Heart right ventricle (tissue), 16 donors: Measurements from ENCODE around the gene MICAL3. TPM values are rescaled to one million over a fixed set of nuclear protein-coding genes. Genes with fewer than 3 reads are reported as not detected.
"Not testable (repeated sequence)": the region's sequence is repeated elsewhere in the genome, so short reads cannot be mapped to it uniquely, and the experiment has no call there.

Experiments
- ATAC-seq, 8 donors: fragments of 200-7000 bp; cut with Tn5 transposase; one replicate each; pipeline ENCODE4 v1.9.1; 2020; ENCODE audit warnings: mild to moderate bottlenecking in 8 of 8, moderate library complexity in 8 of 8, moderate number of reproducible peaks in 1 of 8
- DNase-seq, 2 donors: peaks; one replicate each; pipeline ENCODE4 v3.0.0-alpha.2; 2020
- H3K27ac ChIP-seq, 10 donors: fragments of 200-600 bp; sonication (generic) in 2 of 10; one replicate each; pipeline versions ENCODE4 v1.5.0 to v1.8.0; 2020 to 2022; ENCODE audit warnings: mild to moderate bottlenecking in 3 of 10
- H3K27me3 ChIP-seq, 7 donors: fragments of 200-600 bp; one replicate each; pipeline ENCODE4 v1.8.0; 2021 to 2022; ENCODE audit warnings: mild to moderate bottlenecking in 2 of 7
- H3K36me3 ChIP-seq, 9 donors: fragments of 200-600 bp; sonication (generic) in 1 of 9; one replicate each; pipeline versions ENCODE4 v1.5.0 to v1.8.0; 2020 to 2022; ENCODE audit warnings: mild to moderate bottlenecking in 2 of 9
- H3K4me1 ChIP-seq, 9 donors: fragments of 200-600 bp; sonication (generic) in 1 of 9; one replicate each; pipeline versions ENCODE4 v1.5.0 to v1.8.0; 2020 to 2022; ENCODE audit warnings: mild to moderate bottlenecking in 4 of 9
- H3K4me3 ChIP-seq, 10 donors: fragments of 200-600 bp; sonication (generic) in 2 of 10; one replicate each; pipeline versions ENCODE4 v1.5.0 to v1.8.0; 2020 to 2022; ENCODE audit warnings: mild to moderate bottlenecking in 7 of 10, moderate library complexity in 2 of 10
- H3K9me3 ChIP-seq, 11 donors: fragments of 200-600 bp in 10 of 11; sonication (generic) in 2 of 11; one replicate each; pipeline versions ENCODE4 v1.5.0 to v1.8.0; 2013 to 2022; ENCODE audit warnings: mild to moderate bottlenecking in 2 of 11, control low read depth in 1 of 11, moderate library complexity in 1 of 11
- WGBS, 2 donors: extraction: QIAGEN DNeasy Blood & Tissue Kit; methylation state at CpG; one replicate each; pipeline ENCODE4 v1.1.7; 2013; ENCODE audit warnings: inconsistent platforms in 1 of 2; 5-methylcytosine and 5-hydroxymethylcytosine counted together
- intact Hi-C, 10 donors: fragments of 100-400 bp; cut with DNase I; formaldehyde crosslinking; loops; one replicate each; pipeline versions ENCODE4 v1.11.1 to v1.14.2; 2022
- polyA plus RNA-seq, 2 donors: library from polyadenylated mRNA; stranded (reverse); fragments of 200-250 nt; gene quantifications; one replicate each; pipeline ENCODE4 v1.2.3, GENCODE V29; 2013
- total RNA-seq, 10 donors: library from RNA; stranded (reverse); fragmentation: NEBNext Ultra II Directional in 3 of 10; extraction: Animal tissue kit (Norgen Biotek cat#: 25700) in 3 of 10; gene quantifications; one replicate each; pipeline versions ENCODE4 v1.2.1 to v1.2.4, GENCODE V29; 2021 to 2023
- TF ChIP-seq, protein P1 (sequence below), 9 donors: fragments of 200-600 bp; sonication (generic) in 2 of 9; IDR thresholded peaks; one replicate each; pipeline versions ENCODE4 v1.5.0 to v1.8.0; 2021 to 2022; ENCODE audit warnings: antibody characterized with exemption in 9 of 9, mild to moderate bottlenecking in 5 of 9, moderate library complexity in 1 of 9
- donor health status: Arrhythmogenic right ventricular cardiomyopathy.
- donor health status: ischemic (EF 13 %, LVEDD 7.1; RV severe dilation, severe dysfunction).
- donor health status: healthy with polysubstance abuse.
- donor health status: DM: no; HTN: yes; CAD: no.
- donor health status: DM: no; HTN: no; CAD: no.
- donor health status: ischemic (EF 25% LVEDD 6.9; RV normal size, moderate dysfunction).
- donor health status: ischemic (EF 25% LVEDD 5.7; RV mildly dilated, moderate dysfunction).
- donor health status: healthy.
- donor health status: DM: yes; HTN: yes; CAD: no.
- donor health status: Ischemic cardiomyopathy.
- donor health status: ischemic (EF 35%, LVEDD 5.7; RV mildly dilated, moderate dysfunction).
- donor health status: nonischemic (EF 11% LVEDD 7.7; RV severe dilation, severe dysfunction).
- donor health status: DM: yes; HTN: yes; CAD: no.
- donor health status: PGD.
- donor health status: ischemic (EF 29% LVEDD 5.4; RV normal size, mild dysfunction).
- donor health status: nonischemic (EF 23%, LVEDD 6.1; RV moderate dilation, normal function).

Gene MICAL3
- total and polyA plus RNA-seq, 12 donors: 13.2 to 137 (median 109) TPM

DNA sequence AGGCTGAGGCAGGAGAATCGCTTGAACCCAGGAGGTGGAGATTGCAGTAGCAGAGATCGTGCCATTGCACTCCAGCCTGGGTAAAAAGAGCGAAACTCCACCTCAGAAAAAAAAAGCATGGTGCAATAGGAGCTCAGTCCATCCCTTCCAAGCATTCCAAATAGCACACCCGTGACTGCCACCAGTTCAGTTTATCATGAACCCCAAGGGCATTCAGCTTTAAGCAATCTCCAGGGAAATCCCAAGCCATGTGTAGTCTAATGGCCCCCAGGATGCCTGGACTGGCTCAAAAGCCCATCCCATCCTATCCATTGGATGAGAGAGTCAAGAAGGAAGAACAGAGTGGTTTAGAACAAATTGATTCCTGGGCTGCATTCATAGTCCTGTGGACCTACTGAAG is 16.2 kb downstream of the MICAL3 start:
- DNase-seq (no peak), ATAC-seq (no peak)
- H3K27me3 ChIP-seq: no peaks in the 10 kb centered on the region
- H3K36me3 ChIP-seq: no peaks in the 10 kb centered on the region
- TF ChIP-seq, protein P1, sequence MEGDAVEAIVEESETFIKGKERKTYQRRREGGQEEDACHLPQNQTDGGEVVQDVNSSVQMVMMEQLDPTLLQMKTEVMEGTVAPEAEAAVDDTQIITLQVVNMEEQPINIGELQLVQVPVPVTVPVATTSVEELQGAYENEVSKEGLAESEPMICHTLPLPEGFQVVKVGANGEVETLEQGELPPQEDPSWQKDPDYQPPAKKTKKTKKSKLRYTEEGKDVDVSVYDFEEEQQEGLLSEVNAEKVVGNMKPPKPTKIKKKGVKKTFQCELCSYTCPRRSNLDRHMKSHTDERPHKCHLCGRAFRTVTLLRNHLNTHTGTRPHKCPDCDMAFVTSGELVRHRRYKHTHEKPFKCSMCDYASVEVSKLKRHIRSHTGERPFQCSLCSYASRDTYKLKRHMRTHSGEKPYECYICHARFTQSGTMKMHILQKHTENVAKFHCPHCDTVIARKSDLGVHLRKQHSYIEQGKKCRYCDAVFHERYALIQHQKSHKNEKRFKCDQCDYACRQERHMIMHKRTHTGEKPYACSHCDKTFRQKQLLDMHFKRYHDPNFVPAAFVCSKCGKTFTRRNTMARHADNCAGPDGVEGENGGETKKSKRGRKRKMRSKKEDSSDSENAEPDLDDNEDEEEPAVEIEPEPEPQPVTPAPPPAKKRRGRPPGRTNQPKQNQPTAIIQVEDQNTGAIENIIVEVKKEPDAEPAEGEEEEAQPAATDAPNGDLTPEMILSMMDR (IDR thresholded peaks at IDR 0.05): no peak
- no peak overlapping the region for H3K4me3 ChIP-seq
- 87 to 88% methylated on average over 4 of the region's 4 CpGs for WGBS, 2 donors
- no peak overlapping the region for H3K27ac ChIP-seq
- H3K4me1 ChIP-seq: peaks cover 0 to 22% (median 4%) of the 10 kb centered on the region in 9 donors
- intact Hi-C loops: loop anchor here in 2 of 10 donors (10.0 kb wide), 2 partner anchors 63 to 67 kb away; partner anchors contain the start of gene PEX26 (in 1 of the 2)
- no peaks in the 10 kb centered on the region for H3K9me3 ChIP-seq

DNA sequence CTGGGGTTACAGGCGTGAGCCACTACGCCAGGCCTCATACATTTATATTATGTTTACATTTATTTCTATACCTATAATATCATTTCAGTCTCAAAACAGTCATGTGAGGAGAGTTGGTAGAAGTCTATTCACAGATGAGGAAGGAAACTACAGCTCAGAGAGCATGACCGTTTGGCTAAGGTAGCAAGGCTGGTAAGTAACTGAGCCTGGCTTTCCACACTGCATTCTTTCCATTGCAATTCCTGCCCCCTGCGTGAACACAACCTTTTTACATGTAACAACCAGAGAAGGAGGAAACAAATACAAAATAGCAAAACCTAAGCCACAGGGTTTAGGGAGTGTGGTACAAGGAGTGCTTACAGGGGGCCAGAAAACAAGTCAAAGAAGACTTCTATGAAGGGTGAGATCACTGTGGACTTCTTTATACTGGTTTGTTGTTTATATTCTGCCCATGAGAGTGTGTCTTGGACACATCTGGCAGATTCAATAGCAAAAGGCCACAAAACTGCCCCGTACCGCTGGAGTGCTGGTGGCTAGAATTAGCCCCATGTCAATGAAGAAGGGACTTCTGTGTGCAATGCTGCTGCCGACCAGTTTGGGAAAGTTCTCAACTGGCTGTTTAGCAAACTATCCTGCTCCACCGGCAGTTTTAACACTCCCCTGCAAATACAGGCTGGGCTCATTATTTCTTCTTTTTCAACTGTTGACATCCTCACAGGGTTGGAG is 19.0 kb downstream of the MICAL3 start:
- peaks cover 0 to 24% (median 7%) of the 10 kb centered on the region in 9 donors for H3K4me1 ChIP-seq
- intact Hi-C loops: loop anchor here in 2 of 10 donors (10.0 kb wide), 2 partner anchors 61 to 69 kb away; partner anchors contain the start of gene PEX26 (in 1 of the 2)
- TF ChIP-seq, protein P1 (IDR thresholded peaks at IDR 0.05): no peak
- WGBS, 2 donors: 57 to 62% methylated on average over 8 of the region's 8 CpGs
- no peak for ATAC-seq
- H3K27me3 ChIP-seq: peaks cover 0 to 8% (median 0%) of the 10 kb centered on the region in 7 donors
- H3K9me3 ChIP-seq: no peaks in the 10 kb centered on the region
- H3K27ac ChIP-seq: peak overlapping the region in 6 of 10 donors; percentile 4 to 53 (median 27)
- H3K36me3 ChIP-seq: no peaks in the 10 kb centered on the region
- DNase-seq: no peak
- no peak overlapping the region for H3K4me3 ChIP-seq

- intact Hi-C loops: loop anchor here in 5 of 10 donors (1.0 to 10.0 kb wide), 8 partner anchors 23 to 110 kb away; partner anchors contain the start of genes PEX26 (in 4 of the 5) and MICAL3 (in 1 of the 5)
- H3K4me1 ChIP-seq: peaks cover 0 to 53% (median 25%) of the 10 kb centered on the region in 9 donors
- peaks cover 0 to 12% (median 0%) of the 10 kb centered on the region in 7 donors for H3K27me3 ChIP-seq
- ATAC-seq, H3K36me3 ChIP-seq, H3K9me3 ChIP-seq, DNase-seq: not testable (repeated sequence)
- H3K27ac ChIP-seq: peak overlapping the region in 9 of 10 donors; percentile 85 to 98 (median 90)
- peak overlapping the region in 9 of 10 donors; percentile 57 to 92 (median 82) for H3K4me3 ChIP-seq
- 41 to 47% methylated on average over 15 of the region's 15 CpGs for WGBS, 2 donors
These were observed 22.5 kb downstream of the MICAL3 start for GRCh38 chr22:18001894-18002315.

DNA sequence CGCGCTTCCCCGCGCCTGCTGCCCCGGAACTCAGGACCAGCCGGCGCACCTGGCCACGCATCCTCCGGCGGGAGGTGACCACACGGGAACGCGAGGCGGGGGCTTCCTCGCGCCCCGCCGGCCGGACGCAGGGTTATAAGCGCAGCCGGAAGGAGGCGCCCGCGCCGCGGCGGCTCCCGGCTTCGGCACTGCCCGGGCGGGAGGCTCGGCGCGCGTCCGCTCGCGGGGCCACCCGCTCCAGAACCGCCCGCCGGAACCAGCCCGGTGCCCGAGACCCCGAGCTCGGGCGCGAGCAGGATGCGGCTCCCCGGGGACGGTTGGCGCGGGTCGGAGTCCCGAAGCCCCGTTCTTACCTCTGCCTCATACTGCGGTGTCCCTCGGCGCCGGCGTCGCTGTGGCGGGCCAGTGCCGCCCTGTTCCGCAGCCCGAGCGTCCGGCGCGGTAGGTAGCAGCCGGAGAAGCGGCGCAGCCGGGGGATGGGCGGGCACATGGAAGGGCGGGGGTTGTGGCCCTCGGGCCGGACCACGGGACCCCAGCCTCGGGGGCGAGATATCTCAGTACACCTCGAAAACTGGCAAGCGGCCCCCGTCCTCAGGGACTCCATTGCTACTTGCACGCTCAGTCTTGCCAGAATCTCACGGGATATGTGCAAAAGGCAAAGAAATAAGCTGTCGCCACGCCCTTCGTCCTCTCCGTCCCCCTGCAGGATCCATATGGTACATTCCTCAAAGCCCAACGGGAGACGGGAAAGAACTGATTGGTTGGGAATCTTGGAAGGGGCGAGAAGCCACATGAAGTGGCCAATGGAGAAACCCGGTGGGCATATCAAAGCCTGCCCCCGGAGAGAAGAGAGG is 23.1 kb downstream of the MICAL3 start:
- peaks cover 0 to 12% (median 0%) of the 10 kb centered on the region in 7 donors for H3K27me3 ChIP-seq
- peaks cover 0 to 53% (median 25%) of the 10 kb centered on the region in 9 donors for H3K4me1 ChIP-seq
- peak overlapping the region; percentile 57 to 92 (median 76) for H3K4me3 ChIP-seq
- TF ChIP-seq, protein P1 (IDR thresholded peaks at IDR 0.05): peak in 8 of 9 donors; percentile 21 to 67 (median 52)
- DNase-seq (peak; percentile 90 to 94), ATAC-seq (peak; percentile 96 to 98 (median 97))
- intact Hi-C loops: loop anchor here in 5 of 10 donors (1.0 to 10.0 kb wide), 8 partner anchors 24 to 109 kb away; partner anchors contain the start of genes PEX26 (in 4 of the 5) and MICAL3 (in 1 of the 5)
- H3K27ac ChIP-seq: peak overlapping the region; percentile 85 to 98 (median 91)
- no peaks in the 10 kb centered on the region for H3K36me3 ChIP-seq
- 0% methylated on average over 85 to 96 of the region's 96 CpGs for WGBS, 2 donors
- no peaks in the 10 kb centered on the region for H3K9me3 ChIP-seq
